A549 (cell line): ENCODE data around the gene ENTREP3. TPM values are rescaled to one million over a fixed set of nuclear protein-coding genes. Genes with fewer than 3 reads are reported as not detected.

Experiments
- CBX2 ChIP-seq: fragments of 200-600 bp; sonication (generic); IDR thresholded peaks from 2 replicates; pipeline ENCODE4 v1.6.1; 2016; ENCODE audit warnings: low read depth, mild to moderate bottlenecking, borderline replicate concordance
- CBX8 ChIP-seq: fragments of 200-600 bp; sonication (generic); IDR thresholded peaks from 2 replicates; pipeline ENCODE4 v1.6.1; 2016
- CEBPB ChIP-seq, 2 experiments: fragments of >200 bp in 1 of 2; sonication (Bioruptor Twin) in 1 of 2; formaldehyde crosslinking in 1 of 2; IDR thresholded peaks; 2 replicates each; pipeline ENCODE4 v1.6.1; 2012 to 2016
- CHD2 ChIP-seq: fragments of 150-350 bp; IDR thresholded peaks from 2 replicates; pipeline ENCODE4 v1.6.1; 2014; ENCODE audit warnings: low read length; ENCODE audit not compliant: partially characterized antibody
- CHD4 ChIP-seq: fragments of 200-600 bp; sonication (generic); IDR thresholded peaks from 2 replicates; pipeline ENCODE4 v1.6.1; 2016; ENCODE audit warnings: antibody characterized with exemption, mild to moderate bottlenecking, borderline replicate concordance
- EHMT2 ChIP-seq: fragments of 200-600 bp; sonication (generic); IDR thresholded peaks from 2 replicates; pipeline ENCODE4 v1.6.1; 2016; ENCODE audit warnings: antibody characterized with exemption, low read depth, mild to moderate bottlenecking, moderate library complexity
- EP300 ChIP-seq, 2 experiments: fragments of >200 bp; sonication (Bioruptor Twin); formaldehyde crosslinking; IDR thresholded peaks; 2 replicates in 1 of 2; 3 replicates in 1 of 2; pipeline ENCODE4 v1.6.1; 2016 to 2017
- ESRRA ChIP-seq: fragments of 150-350 bp; IDR thresholded peaks from 2 replicates; pipeline ENCODE4 v1.6.1; 2014; ENCODE audit warnings: mild to moderate bottlenecking, low read length, borderline replicate concordance
- FOSB ChIP-seq: fragments of 250-450 bp; sonication (Bioruptor Pico); IDR thresholded peaks from 2 replicates; pipeline ENCODE4 v1.5.0; 2020; ENCODE audit warnings: mild to moderate bottlenecking, moderate library complexity
- FOSL2 ChIP-seq, 2 experiments: fragments of 450-650 bp in 1 of 2; fragments of >200 bp in 1 of 2; sonication (Bioruptor Twin) in 1 of 2; formaldehyde crosslinking; IDR thresholded peaks; 2 replicates each; pipeline versions ENCODE4 v1.5.0 to v1.6.1; 2016 to 2020; ENCODE audit warnings: mild to moderate bottlenecking in 1 of 2, moderate library complexity in 1 of 2
- FOXS1 ChIP-seq: fragments of 250-450 bp; sonication (Bioruptor Pico); IDR thresholded peaks from 2 replicates; pipeline ENCODE4 v1.5.0; 2020; ENCODE audit warnings: mild to moderate bottlenecking, moderate library complexity
- GATA3 ChIP-seq: IDR thresholded peaks from 2 replicates; pipeline ENCODE4 v1.6.1; 2012; ENCODE audit warnings: borderline replicate concordance
- HDAC2 ChIP-seq: fragments of 200-600 bp; sonication (generic); IDR thresholded peaks from 2 replicates; pipeline ENCODE4 v1.6.1; 2016
- HOXA7 ChIP-seq: fragments of 250-450 bp; sonication (Bioruptor Pico); IDR thresholded peaks from 2 replicates; pipeline ENCODE4 v1.5.0; 2020; ENCODE audit warnings: mild to moderate bottlenecking, moderate library complexity
- HOXB13 ChIP-seq: fragments of 250-450 bp; sonication (Bioruptor Pico); IDR thresholded peaks from 2 replicates; pipeline ENCODE4 v1.5.0; 2020; ENCODE audit warnings: low read depth, mild to moderate bottlenecking, moderate library complexity
- MAFK ChIP-seq: fragments of 450-650 bp; IDR thresholded peaks from 2 replicates; pipeline ENCODE4 v1.6.1; 2014; ENCODE audit not compliant: partially characterized antibody
- NFE2L2 ChIP-seq: fragments of 150-350 bp; conservative IDR thresholded peaks from 2 replicates; pipeline ENCODE4 v1.6.1; 2014; ENCODE audit warnings: low read length
- PHF8 ChIP-seq: fragments of 200-600 bp; sonication (generic); IDR thresholded peaks from 2 replicates; pipeline ENCODE4 v1.6.1; 2016; ENCODE audit warnings: low read depth, mild to moderate bottlenecking, antibody characterized with exemption, moderate library complexity, borderline replicate concordance
- POLR2AphosphoS2 ChIP-seq: conservative IDR thresholded peaks from 2 replicates; pipeline ENCODE4 v1.6.1; 2012; ENCODE audit warnings: low read length, improper control_type of control experiment, inconsistent platforms
- RAD21 ChIP-seq, 2 experiments: fragments of >200 bp in 1 of 2; sonication (Bioruptor Twin) in 1 of 2; formaldehyde crosslinking in 1 of 2; IDR thresholded peaks in 1 of 2; conservative IDR thresholded peaks in 1 of 2; 2 replicates in 1 of 2; 3 replicates in 1 of 2; pipeline ENCODE4 v1.6.1; 2012 to 2018; ENCODE audit warnings: inconsistent platforms in 1 of 2
- RARB ChIP-seq: fragments of 250-450 bp; sonication (Bioruptor Pico); IDR thresholded peaks from 2 replicates; pipeline ENCODE4 v1.8.0; 2021; ENCODE audit warnings: mild to moderate bottlenecking, moderate library complexity
- RCOR1 ChIP-seq: fragments of 150-350 bp; IDR thresholded peaks from 2 replicates; pipeline ENCODE4 v1.6.1; 2014; ENCODE audit warnings: antibody characterized with exemption, low read length, low read depth
- RNF2 ChIP-seq: fragments of 200-600 bp; sonication (generic); IDR thresholded peaks from 2 replicates; pipeline ENCODE4 v1.6.1; 2016; ENCODE audit warnings: low read depth, mild to moderate bottlenecking, antibody characterized with exemption, moderate library complexity, borderline replicate concordance
- SMC3 ChIP-seq: fragments of >200 bp; sonication (Bioruptor Twin); formaldehyde crosslinking; IDR thresholded peaks from 3 replicates; pipeline ENCODE4 v1.6.1; 2018; ENCODE audit warnings: inconsistent platforms
- TFCP2L1 ChIP-seq: fragments of 250-450 bp; sonication (Bioruptor Pico); IDR thresholded peaks from 2 replicates; pipeline ENCODE4 v1.5.0; 2021; ENCODE audit warnings: mild to moderate bottlenecking
- ZC3H11A ChIP-seq: fragments of 450-650 bp; IDR thresholded peaks from 2 replicates; pipeline ENCODE4 v1.6.1; 2014; ENCODE audit warnings: antibody characterized with exemption, mild to moderate bottlenecking
- ZSCAN20 ChIP-seq: fragments of 250-450 bp; sonication (Bioruptor Pico); IDR thresholded peaks from 2 replicates; pipeline ENCODE4 v1.8.0; 2022; ENCODE audit warnings: mild to moderate bottlenecking, moderate library complexity
- polyA plus RNA-seq, 4 experiments: library from polyadenylated mRNA; depleted of rRNA in 3 of 4; stranded (reverse); fragments of >200 nt; fragmentation: RNase III in 1 of 4; extraction: RNeasy Plus Mini Kit Qiagen cat#74134 plus additional on column Dnase treatment in 1 of 4; gene quantifications; 2 replicates in 3 of 4; 3 replicates in 1 of 4; pipeline ENCODE4 v1.2.3, GENCODE V29; 2011 to 2017
- TF ChIP-seq, protein P1 (sequence below): fragments of >200 bp; sonication (Bioruptor Twin); formaldehyde crosslinking; IDR thresholded peaks from 2 replicates; pipeline ENCODE4 v1.6.1; 2016
- TF ChIP-seq, protein P2 (sequence below): fragments of 200-600 bp; sonication (generic); IDR thresholded peaks from 2 replicates; pipeline ENCODE4 v1.6.1; 2016; ENCODE audit warnings: antibody characterized with exemption, mild to moderate bottlenecking, moderate library complexity
- TF ChIP-seq, protein P3 (sequence below): IDR thresholded peaks from 2 replicates; pipeline ENCODE4 v1.6.1; 2012
- TF ChIP-seq, protein P4 (sequence below): fragments of 250-450 bp; sonication (Bioruptor Pico); IDR thresholded peaks from 2 replicates; pipeline ENCODE4 v1.5.0; 2020; ENCODE audit warnings: low read depth, mild to moderate bottlenecking, moderate library complexity
- TF ChIP-seq, protein P5 (sequence below): fragments of >200 bp; sonication (Bioruptor Twin); formaldehyde crosslinking; IDR thresholded peaks from 3 replicates; pipeline ENCODE4 v1.6.1; 2016
- TF ChIP-seq, protein P6 (sequence below): IDR thresholded peaks from 2 replicates; pipeline ENCODE4 v1.6.1; 2012

Gene ENTREP3
- polyA plus RNA-seq, 2 of the 4 experiments (the other 2 are of a cell fraction), result 8.4 to 29.5 TPM

DNA sequence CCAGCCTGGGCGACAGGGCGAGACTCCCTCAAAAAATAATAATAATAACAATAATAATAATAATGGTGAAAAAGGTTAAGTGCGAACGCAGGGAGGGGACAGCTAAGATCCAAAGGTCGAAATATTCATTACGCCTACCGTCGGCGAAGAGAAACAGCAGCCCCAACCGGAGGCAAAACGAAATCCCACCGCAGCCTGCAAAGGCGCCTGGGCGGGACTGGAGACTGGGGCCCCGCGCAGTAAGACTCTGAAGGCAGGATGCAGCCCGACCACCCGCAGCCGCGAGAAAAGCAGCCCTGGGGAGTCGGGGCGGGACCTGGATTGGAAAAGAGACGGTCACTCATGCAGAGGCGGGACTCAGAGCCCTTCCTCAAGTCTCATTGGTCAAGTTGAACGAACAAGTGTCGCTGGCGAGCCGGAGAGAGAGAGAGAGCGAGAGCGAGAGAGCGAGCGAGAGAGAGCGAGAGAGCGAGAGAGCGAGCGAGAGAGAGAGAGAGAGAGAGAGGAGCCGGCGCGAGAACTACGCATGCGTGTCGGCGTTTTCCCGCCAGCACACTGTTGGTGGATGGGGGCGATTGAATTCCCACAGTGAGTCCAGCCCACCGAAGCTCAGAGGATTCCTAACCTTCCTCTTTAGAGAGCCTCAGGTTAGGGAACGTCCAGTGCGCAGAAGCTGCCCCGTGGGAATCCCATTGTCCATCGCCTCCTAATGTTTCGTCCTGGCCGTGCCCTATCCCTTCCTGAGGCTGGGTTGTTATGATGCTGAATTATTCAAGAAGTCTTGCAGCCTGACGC lies 10.7 kb downstream of the ENTREP3 start (continued):
- TF ChIP-seq, protein P1, sequence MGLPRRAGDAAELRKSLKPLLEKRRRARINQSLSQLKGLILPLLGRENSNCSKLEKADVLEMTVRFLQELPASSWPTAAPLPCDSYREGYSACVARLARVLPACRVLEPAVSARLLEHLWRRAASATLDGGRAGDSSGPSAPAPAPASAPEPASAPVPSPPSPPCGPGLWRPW, result no peak; the same call in 1 of the 2 replicates
- no peak for TF ChIP-seq EP300 (IDR thresholded peaks at IDR 0.05)
- TF ChIP-seq MAFK, result no peak
- TF ChIP-seq, protein P2, sequence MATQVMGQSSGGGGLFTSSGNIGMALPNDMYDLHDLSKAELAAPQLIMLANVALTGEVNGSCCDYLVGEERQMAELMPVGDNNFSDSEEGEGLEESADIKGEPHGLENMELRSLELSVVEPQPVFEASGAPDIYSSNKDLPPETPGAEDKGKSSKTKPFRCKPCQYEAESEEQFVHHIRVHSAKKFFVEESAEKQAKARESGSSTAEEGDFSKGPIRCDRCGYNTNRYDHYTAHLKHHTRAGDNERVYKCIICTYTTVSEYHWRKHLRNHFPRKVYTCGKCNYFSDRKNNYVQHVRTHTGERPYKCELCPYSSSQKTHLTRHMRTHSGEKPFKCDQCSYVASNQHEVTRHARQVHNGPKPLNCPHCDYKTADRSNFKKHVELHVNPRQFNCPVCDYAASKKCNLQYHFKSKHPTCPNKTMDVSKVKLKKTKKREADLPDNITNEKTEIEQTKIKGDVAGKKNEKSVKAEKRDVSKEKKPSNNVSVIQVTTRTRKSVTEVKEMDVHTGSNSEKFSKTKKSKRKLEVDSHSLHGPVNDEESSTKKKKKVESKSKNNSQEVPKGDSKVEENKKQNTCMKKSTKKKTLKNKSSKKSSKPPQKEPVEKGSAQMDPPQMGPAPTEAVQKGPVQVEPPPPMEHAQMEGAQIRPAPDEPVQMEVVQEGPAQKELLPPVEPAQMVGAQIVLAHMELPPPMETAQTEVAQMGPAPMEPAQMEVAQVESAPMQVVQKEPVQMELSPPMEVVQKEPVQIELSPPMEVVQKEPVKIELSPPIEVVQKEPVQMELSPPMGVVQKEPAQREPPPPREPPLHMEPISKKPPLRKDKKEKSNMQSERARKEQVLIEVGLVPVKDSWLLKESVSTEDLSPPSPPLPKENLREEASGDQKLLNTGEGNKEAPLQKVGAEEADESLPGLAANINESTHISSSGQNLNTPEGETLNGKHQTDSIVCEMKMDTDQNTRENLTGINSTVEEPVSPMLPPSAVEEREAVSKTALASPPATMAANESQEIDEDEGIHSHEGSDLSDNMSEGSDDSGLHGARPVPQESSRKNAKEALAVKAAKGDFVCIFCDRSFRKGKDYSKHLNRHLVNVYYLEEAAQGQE, result peak; percentile 45
- TF ChIP-seq, protein P3, sequence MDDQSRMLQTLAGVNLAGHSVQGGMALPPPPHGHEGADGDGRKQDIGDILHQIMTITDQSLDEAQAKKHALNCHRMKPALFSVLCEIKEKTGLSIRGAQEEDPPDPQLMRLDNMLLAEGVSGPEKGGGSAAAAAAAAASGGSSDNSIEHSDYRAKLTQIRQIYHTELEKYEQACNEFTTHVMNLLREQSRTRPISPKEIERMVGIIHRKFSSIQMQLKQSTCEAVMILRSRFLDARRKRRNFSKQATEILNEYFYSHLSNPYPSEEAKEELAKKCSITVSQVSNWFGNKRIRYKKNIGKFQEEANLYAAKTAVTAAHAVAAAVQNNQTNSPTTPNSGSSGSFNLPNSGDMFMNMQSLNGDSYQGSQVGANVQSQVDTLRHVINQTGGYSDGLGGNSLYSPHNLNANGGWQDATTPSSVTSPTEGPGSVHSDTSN, result peak; percentile 84; the same call in 1 of the 2 replicates
- TF ChIP-seq HOXB13 (CRISPR knock-in tag), result no peak
- TF ChIP-seq RARB (CRISPR knock-in tag), result 0 out of 2 replicates have a peak, but pooled peaks have one; percentile 53
- TF ChIP-seq CEBPB (IDR thresholded peaks at IDR 0.05), result peak in 1 of 2 experiments; percentile 55; a peak in 1 of 4 replicates
- TF ChIP-seq NFE2L2, result no peak
- TF ChIP-seq FOSL2 (IDR thresholded peaks at IDR 0.05), result no peak
- peak; percentile 55 for TF ChIP-seq FOSL2 (CRISPR knock-in tag; IDR thresholded peaks at IDR 0.05)
- no peak for TF ChIP-seq ZC3H11A
- no peak for TF ChIP-seq CBX8
- TF ChIP-seq ESRRA, result 0 out of 2 replicates have a peak, but pooled peaks have one; percentile 34
- TF ChIP-seq RCOR1, result no peak; the same call in 1 of the 2 replicates
- TF ChIP-seq TFCP2L1 (CRISPR knock-in tag), result no peak
- TF ChIP-seq CHD4, result no peak
- peak; percentile 73 for TF ChIP-seq CHD2
- no peak for TF ChIP-seq RNF2
- TF ChIP-seq, protein P4, sequence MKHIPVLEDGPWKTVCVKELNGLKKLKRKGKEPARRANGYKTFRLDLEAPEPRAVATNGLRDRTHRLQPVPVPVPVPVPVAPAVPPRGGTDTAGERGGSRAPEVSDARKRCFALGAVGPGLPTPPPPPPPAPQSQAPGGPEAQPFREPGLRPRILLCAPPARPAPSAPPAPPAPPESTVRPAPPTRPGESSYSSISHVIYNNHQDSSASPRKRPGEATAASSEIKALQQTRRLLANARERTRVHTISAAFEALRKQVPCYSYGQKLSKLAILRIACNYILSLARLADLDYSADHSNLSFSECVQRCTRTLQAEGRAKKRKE, result peak; percentile 81; the same call in 1 of the 2 replicates
- 0 out of 5 replicates have a peak, but pooled peaks of 1 of the 2 experiments have one; percentile 16 for TF ChIP-seq RAD21 (conservative IDR thresholded peaks at IDR 0.05 in 1 of 2, IDR thresholded peaks at IDR 0.05 in 1 of 2)
- TF ChIP-seq FOXS1 (CRISPR knock-in tag), result 0 out of 2 replicates have a peak, but pooled peaks have one; percentile 40
- TF ChIP-seq GATA3, result peak; percentile 38; the same call in 1 of the 2 replicates
- TF ChIP-seq SMC3, result 0 out of 3 replicates have a peak, but pooled peaks have one; percentile 10
- no peak for TF ChIP-seq HOXA7
- TF ChIP-seq PHF8, result 0 out of 2 replicates have a peak, but pooled peaks have one; percentile 66
- no peak for TF ChIP-seq EHMT2
- no peak for TF ChIP-seq ZSCAN20
- no peak for TF ChIP-seq FOSB (CRISPR knock-in tag)
- TF ChIP-seq, protein P5, sequence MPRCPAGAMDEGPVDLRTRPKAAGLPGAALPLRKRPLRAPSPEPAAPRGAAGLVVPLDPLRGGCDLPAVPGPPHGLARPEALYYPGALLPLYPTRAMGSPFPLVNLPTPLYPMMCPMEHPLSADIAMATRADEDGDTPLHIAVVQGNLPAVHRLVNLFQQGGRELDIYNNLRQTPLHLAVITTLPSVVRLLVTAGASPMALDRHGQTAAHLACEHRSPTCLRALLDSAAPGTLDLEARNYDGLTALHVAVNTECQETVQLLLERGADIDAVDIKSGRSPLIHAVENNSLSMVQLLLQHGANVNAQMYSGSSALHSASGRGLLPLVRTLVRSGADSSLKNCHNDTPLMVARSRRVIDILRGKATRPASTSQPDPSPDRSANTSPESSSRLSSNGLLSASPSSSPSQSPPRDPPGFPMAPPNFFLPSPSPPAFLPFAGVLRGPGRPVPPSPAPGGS, result peak; percentile 85; the same call in 2 of the 3 replicates
- TF ChIP-seq POLR2AphosphoS2, result no peak
- no peak for TF ChIP-seq HDAC2
- TF ChIP-seq CBX2, result no peak
- TF ChIP-seq, protein P6, sequence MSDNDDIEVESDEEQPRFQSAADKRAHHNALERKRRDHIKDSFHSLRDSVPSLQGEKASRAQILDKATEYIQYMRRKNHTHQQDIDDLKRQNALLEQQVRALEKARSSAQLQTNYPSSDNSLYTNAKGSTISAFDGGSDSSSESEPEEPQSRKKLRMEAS, result peak; percentile 99
